K562 (cell line): ENCODE data around the gene GTF2H4. TPM values are rescaled to one million over a fixed set of nuclear protein-coding genes. Genes with fewer than 3 reads are reported as not detected.
A peak's percentile ranks its signal among the peaks of the same experiment; 100 is the strongest.

Source experiments
- CXXC5 ChIP-seq: fragments of 250-450 bp; sonication (Bioruptor Pico); IDR thresholded peaks from 2 replicates; pipeline ENCODE4 v1.8.0; 2022; ENCODE audit warnings: inconsistent platforms, mild to moderate bottlenecking, moderate library complexity
- GTF2F1 ChIP-seq: IDR thresholded peaks from 2 replicates; pipeline ENCODE4 v1.6.1; 2011; ENCODE audit warnings: low read depth, low read length, improper control_type of control experiment
- HNRNPL ChIP-seq: fragments of 200-400 bp; formaldehyde crosslinking; IDR thresholded peaks from 2 replicates; pipeline ENCODE4 v1.6.1; 2017; ENCODE audit warnings: low read depth, mild to moderate bottlenecking, low read length
- JUN ChIP-seq, 2 experiments: sonication (generic) in 1 of 2; formaldehyde crosslinking in 1 of 2; IDR thresholded peaks; 2 replicates each; pipeline versions ENCODE4 v1.6.1 to v1.8.0; 2012 to 2022; ENCODE audit warnings: borderline replicate concordance in 2 of 2, mild to moderate bottlenecking in 2 of 2, improper control_type of control experiment in 1 of 2, low read depth in 1 of 2, low read length in 1 of 2, missing genetic modification reagents in 1 of 2
- NFE2L1 ChIP-seq: fragments of 450-650 bp; IDR thresholded peaks from 2 replicates; pipeline ENCODE4 v1.6.1; 2016; ENCODE audit warnings: missing genetic modification characterization, low read depth, mild to moderate bottlenecking, missing compliant biosample characterization, moderate library complexity, borderline replicate concordance
- POLR2AphosphoS5 ChIP-seq: IDR thresholded peaks from 2 replicates; pipeline ENCODE4 v1.6.1; 2011; ENCODE audit warnings: mild to moderate bottlenecking, low read depth, low read length, moderate library complexity; ENCODE audit not compliant: control insufficient read depth, insufficient read depth
- RBFOX2 ChIP-seq: fragments of 200-400 bp; formaldehyde crosslinking; IDR thresholded peaks from 2 replicates; pipeline ENCODE4 v1.6.1; 2017; ENCODE audit warnings: low read depth, mild to moderate bottlenecking, low read length, moderate library complexity
- ZBTB17 ChIP-seq: fragments of 450-650 bp; formaldehyde crosslinking; IDR thresholded peaks from 2 replicates; pipeline ENCODE4 v1.4.0; 2020; ENCODE audit warnings: mild to moderate bottlenecking
- ZKSCAN8 ChIP-seq: fragments of 200-800 bp; sonication (Bioruptor generic); IDR thresholded peaks from 2 replicates; pipeline ENCODE4 v1.6.1; 2016; ENCODE audit warnings: missing genetic modification characterization, missing compliant biosample characterization
- polyA plus RNA-seq, 8 experiments: library from polyadenylated mRNA; depleted of rRNA in 4 of 8; stranded (reverse) in 5 of 8; unstranded in 3 of 8; fragments of >200 nt; fragmentation: Nextera tagmentation in 2 of 8; fragmentation: Illumina TruSeq in 1 of 8; extraction: Ambion mirVana in 2 of 8; extraction: Trizol in 1 of 8; gene quantifications; 2 replicates each; pipeline versions ENCODE4 v1.2.1 to v1.2.3, GENCODE V29; 2011 to 2014; ENCODE audit warnings: inconsistent platforms in 1 of 8, missing spikeins in 1 of 8
- total RNA-seq, 7 experiments: library from RNA; depleted of rRNA in 6 of 7; stranded (reverse); fragments of >200 nt in 6 of 7; fragmentation: Illumina TruSeq in 2 of 7; extraction: Trizol in 2 of 7; gene quantifications; 2 replicates each; pipeline versions ENCODE4 v1.2.1 to v1.2.3, GENCODE V29; 2011 to 2021; ENCODE audit warnings: low replicate concordance in 1 of 7
- TF ChIP-seq, protein P1 (sequence below): fragments of 450-650 bp; IDR thresholded peaks from 2 replicates; pipeline ENCODE4 v1.6.1; 2018; ENCODE audit warnings: mild to moderate bottlenecking, low read depth; ENCODE audit not compliant: partially characterized antibody
- TF ChIP-seq, protein P2 (sequence below): fragments of 200-600 bp; sonication (generic); IDR thresholded peaks from one replicate; pipeline ENCODE4 v1.6.1; 2012; ENCODE audit warnings: mild to moderate bottlenecking, low read depth, low read length, inconsistent platforms
- TF ChIP-seq, protein P3 (sequence below): sonication (generic); formaldehyde crosslinking; IDR thresholded peaks from 2 replicates; pipeline ENCODE4 v1.8.0; 2022; ENCODE audit warnings: mild to moderate bottlenecking, low read depth, missing genetic modification reagents

The GTF2H4 gene
- total and polyA plus RNA-seq, 9 of the 15 experiments (the other 6 are each of a cell fraction or from before 2014, with no cell fraction given), result 3.6 to 86.1 (median 39.6) TPM

DNA sequence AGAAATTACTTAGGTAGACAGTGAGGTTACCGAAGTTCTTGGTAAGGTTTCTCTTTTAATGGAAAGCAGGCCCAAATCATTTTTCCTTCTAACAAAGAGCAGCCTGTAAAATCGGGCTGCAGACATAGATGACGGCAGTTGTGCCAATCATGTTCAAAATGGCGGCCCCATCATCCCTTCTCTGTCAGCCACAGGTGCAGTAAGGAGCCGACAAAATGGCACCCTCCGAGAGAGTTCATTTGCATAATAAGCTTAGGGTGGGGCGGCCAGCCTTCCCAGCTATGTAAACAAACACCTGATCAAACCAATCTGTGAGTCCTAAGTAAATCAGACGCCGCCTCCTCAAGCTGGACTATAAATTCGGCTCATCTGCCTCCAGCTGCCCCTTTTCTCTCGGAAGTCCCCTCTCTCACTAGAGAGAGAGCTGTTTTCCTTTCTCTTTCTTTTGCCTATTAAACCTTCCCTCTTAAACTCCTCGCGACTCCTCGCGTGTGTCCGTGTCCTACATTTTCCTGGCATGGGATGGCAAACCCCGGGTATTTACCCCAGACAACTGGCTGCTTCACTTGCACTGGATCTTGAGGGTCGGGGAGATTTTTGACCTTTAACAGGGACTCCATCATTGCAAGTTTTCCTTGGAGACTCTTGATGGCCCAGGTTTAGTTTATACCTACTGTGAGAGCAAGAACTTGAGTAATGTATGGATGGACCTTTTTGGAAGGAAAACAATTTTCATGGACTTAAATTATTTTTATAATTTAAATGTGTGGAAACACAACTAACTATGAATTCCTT is 32.6 kb upstream of the GTF2H4 start (continued):
- TF ChIP-seq, protein P1, sequence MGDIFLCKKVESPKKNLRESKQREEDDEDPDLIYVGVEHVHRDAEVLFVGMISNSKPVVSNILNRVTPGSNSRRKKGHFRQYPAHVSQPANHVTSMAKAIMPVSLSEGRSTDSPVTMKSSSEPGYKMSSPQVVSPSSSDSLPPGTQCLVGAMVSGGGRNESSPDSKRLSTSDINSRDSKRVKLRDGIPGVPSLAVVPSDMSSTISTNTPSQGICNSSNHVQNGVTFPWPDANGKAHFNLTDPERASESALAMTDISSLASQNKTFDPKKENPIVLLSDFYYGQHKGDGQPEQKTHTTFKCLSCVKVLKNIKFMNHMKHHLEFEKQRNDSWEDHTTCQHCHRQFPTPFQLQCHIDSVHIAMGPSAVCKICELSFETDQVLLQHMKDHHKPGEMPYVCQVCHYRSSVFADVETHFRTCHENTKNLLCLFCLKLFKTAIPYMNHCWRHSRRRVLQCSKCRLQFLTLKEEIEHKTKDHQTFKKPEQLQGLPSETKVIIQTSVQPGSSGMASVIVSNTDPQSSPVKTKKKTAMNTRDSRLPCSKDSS, result no peak
- TF ChIP-seq ZBTB17 (CRISPR knock-in tag), result no peak
- TF ChIP-seq, protein P2, sequence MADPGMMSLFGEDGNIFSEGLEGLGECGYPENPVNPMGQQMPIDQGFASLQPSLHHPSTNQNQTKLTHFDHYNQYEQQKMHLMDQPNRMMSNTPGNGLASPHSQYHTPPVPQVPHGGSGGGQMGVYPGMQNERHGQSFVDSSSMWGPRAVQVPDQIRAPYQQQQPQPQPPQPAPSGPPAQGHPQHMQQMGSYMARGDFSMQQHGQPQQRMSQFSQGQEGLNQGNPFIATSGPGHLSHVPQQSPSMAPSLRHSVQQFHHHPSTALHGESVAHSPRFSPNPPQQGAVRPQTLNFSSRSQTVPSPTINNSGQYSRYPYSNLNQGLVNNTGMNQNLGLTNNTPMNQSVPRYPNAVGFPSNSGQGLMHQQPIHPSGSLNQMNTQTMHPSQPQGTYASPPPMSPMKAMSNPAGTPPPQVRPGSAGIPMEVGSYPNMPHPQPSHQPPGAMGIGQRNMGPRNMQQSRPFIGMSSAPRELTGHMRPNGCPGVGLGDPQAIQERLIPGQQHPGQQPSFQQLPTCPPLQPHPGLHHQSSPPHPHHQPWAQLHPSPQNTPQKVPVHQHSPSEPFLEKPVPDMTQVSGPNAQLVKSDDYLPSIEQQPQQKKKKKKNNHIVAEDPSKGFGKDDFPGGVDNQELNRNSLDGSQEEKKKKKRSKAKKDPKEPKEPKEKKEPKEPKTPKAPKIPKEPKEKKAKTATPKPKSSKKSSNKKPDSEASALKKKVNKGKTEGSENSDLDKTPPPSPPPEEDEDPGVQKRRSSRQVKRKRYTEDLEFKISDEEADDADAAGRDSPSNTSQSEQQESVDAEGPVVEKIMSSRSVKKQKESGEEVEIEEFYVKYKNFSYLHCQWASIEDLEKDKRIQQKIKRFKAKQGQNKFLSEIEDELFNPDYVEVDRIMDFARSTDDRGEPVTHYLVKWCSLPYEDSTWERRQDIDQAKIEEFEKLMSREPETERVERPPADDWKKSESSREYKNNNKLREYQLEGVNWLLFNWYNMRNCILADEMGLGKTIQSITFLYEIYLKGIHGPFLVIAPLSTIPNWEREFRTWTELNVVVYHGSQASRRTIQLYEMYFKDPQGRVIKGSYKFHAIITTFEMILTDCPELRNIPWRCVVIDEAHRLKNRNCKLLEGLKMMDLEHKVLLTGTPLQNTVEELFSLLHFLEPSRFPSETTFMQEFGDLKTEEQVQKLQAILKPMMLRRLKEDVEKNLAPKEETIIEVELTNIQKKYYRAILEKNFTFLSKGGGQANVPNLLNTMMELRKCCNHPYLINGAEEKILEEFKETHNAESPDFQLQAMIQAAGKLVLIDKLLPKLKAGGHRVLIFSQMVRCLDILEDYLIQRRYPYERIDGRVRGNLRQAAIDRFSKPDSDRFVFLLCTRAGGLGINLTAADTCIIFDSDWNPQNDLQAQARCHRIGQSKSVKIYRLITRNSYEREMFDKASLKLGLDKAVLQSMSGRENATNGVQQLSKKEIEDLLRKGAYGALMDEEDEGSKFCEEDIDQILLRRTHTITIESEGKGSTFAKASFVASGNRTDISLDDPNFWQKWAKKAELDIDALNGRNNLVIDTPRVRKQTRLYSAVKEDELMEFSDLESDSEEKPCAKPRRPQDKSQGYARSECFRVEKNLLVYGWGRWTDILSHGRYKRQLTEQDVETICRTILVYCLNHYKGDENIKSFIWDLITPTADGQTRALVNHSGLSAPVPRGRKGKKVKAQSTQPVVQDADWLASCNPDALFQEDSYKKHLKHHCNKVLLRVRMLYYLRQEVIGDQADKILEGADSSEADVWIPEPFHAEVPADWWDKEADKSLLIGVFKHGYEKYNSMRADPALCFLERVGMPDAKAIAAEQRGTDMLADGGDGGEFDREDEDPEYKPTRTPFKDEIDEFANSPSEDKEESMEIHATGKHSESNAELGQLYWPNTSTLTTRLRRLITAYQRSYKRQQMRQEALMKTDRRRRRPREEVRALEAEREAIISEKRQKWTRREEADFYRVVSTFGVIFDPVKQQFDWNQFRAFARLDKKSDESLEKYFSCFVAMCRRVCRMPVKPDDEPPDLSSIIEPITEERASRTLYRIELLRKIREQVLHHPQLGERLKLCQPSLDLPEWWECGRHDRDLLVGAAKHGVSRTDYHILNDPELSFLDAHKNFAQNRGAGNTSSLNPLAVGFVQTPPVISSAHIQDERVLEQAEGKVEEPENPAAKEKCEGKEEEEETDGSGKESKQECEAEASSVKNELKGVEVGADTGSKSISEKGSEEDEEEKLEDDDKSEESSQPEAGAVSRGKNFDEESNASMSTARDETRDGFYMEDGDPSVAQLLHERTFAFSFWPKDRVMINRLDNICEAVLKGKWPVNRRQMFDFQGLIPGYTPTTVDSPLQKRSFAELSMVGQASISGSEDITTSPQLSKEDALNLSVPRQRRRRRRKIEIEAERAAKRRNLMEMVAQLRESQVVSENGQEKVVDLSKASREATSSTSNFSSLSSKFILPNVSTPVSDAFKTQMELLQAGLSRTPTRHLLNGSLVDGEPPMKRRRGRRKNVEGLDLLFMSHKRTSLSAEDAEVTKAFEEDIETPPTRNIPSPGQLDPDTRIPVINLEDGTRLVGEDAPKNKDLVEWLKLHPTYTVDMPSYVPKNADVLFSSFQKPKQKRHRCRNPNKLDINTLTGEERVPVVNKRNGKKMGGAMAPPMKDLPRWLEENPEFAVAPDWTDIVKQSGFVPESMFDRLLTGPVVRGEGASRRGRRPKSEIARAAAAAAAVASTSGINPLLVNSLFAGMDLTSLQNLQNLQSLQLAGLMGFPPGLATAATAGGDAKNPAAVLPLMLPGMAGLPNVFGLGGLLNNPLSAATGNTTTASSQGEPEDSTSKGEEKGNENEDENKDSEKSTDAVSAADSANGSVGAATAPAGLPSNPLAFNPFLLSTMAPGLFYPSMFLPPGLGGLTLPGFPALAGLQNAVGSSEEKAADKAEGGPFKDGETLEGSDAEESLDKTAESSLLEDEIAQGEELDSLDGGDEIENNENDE, result no peak
- TF ChIP-seq CXXC5 (CRISPR knock-in tag), result peak; percentile 44; the same call in 1 of the 2 replicates
- peak; percentile 90 for TF ChIP-seq POLR2AphosphoS5
- no peak for TF ChIP-seq JUN (IDR thresholded peaks at IDR 0.05; ENCODE audit: borderline replicate concordance, low read depth, low read length)
- TF ChIP-seq JUN (CRISPR knock-in tag; IDR thresholded peaks at IDR 0.05; ENCODE audit: borderline replicate concordance), result no peak
- no peak for TF ChIP-seq NFE2L1 (tag)
- no peak for TF ChIP-seq ZKSCAN8 (CRISPR knock-in tag)
- peak; percentile 77 for TF ChIP-seq RBFOX2
- 0 out of 2 replicates have a peak, but pooled peaks have one; percentile 88 for TF ChIP-seq GTF2F1
- TF ChIP-seq, protein P3, sequence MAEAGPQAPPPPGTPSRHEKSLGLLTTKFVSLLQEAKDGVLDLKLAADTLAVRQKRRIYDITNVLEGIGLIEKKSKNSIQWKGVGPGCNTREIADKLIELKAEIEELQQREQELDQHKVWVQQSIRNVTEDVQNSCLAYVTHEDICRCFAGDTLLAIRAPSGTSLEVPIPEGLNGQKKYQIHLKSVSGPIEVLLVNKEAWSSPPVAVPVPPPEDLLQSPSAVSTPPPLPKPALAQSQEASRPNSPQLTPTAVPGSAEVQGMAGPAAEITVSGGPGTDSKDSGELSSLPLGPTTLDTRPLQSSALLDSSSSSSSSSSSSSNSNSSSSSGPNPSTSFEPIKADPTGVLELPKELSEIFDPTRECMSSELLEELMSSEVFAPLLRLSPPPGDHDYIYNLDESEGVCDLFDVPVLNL, result no peak
- no peak for TF ChIP-seq HNRNPL
